Ecto neural progenitor cell (in vitro differentiated cells): ENCODE data around the gene CREB5.
"Not testable (repeated sequence)": the region's sequence is repeated elsewhere in the genome, so short reads cannot be mapped to it uniquely, and the experiment has no call there.

Experiments used
- DNase-seq: peaks from one replicate; pipeline ENCODE4 v3.0.0-alpha.2; 2018; ENCODE audit warnings: low spot score

Gene CREB5

DNA sequence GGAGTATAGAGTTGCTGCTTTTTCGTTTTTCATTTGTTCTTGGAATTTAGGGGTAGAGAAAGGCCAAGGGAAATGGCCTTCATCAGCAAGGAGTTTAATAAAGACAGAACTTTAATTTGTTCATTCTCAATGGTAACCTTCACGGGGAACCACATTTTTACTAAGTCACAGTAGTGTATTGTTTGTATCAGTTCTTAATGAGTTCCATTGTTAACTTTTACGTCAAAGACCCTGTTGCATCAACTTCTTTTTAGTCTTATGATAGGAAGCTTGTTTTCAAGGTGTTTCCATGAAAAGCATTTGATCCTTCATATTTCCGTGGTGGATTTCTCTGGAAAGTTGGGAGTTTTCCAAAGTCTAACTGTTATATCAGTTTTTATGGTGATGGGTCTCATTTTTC, 169.9 kb downstream of the CREB5 start:
- no peak for DNase-seq

DNA sequence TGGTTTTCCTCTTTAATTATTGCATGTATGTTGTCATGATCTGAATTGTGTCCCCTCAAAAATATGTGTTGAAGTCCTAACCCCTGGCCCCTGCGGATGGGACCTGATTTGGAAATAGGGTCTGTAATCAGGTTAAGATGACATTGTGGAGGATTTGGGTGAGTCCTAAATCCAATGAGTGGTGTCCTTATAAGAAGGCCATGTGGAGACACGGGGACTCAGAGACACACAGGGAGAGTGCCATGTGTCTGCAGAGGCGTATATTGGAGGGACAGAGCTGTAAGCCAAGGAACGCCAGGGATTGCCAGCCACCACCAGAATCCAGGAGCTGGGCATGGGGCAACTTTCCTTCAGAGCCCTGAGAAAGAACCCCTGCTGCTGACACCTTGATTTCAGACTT, 171.9 kb downstream of the CREB5 start:
- DNase-seq, result no peak

GRCh38 chr7:28586736-28587135, 174.4 kb downstream of the CREB5 start:
- DNase-seq, result no peak

GRCh38 chr7:28587211-28587610, 174.9 kb downstream of the CREB5 start:
- DNase-seq, result no peak

- no peak for DNase-seq
Observed at GRCh38 chr7:28588602-28589001, 176.3 kb downstream of the CREB5 start.

- no peak for DNase-seq
Observed at GRCh38 chr7:28591041-28591674, 178.8 kb downstream of the CREB5 start.

DNA sequence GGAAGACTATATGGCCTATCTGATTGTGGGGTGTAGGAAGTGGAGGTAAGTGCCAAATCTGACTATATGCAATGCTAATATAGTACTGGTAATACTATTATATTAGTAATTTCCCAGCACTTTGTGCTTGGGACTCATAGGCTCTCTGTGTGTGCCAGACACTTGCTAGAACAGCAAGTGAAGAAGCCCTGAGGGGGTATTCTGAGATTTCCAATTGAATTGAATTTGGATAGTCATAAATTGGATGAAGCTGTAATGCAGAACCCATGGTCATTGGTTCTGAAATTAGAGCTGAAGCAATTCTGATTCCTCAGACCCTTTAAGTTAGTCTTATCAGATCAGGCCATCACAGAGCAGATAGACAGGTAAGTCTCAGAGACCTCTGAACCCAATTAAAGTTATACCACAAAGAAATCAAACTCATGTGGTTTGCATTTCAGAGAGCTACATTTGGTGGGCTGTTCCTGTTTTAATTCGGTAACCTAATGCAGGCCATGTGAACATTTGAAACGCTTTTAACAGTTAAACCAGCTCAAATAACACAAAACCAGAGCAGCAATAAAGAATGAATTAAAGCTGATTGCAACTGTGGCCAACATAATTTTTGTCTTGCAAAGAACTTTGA, 179.5 kb downstream of the CREB5 start:
- DNase-seq, result no peak

- DNase-seq, result no peak
Observed at GRCh38 chr7:28592861-28593260, 180.5 kb downstream of the CREB5 start.

GRCh38 chr7:28595076-28595475, 182.8 kb downstream of the CREB5 start:
- no peak for DNase-seq

GRCh38 chr7:28595801-28596200, 183.5 kb downstream of the CREB5 start:
- no peak for DNase-seq

DNA sequence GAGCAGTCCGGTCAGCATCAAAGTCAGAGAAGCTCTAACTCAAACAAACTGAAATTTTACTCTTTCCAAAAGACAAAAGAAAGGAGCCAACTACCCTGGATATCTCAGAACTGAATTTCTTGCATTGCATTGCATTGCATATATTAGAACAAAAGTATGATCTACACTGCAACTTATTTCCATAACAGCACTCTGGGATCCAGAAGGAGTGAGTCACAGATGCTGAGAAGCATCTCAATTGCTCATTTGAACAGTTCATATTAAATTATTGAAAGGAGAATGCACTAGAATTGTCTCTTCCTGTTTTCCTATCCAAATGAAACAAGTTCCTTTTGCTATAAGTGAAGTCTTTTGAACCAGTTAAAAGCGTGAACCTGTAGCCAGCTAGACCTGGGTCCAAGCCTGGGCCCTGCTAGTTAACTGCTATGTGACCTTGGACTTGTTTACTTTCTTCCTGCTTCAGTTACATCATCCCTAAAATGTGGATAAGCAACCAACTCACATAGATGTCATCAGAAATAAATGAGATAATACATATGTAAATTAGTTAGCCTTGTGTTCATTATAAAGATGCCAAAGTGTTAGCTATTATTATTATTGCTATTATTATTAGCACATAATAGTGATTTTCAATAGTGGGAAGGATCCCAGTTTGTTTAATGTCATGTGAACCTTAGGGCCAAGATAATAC, 184.1 kb downstream of the CREB5 start:
- no peak for DNase-seq

DNA sequence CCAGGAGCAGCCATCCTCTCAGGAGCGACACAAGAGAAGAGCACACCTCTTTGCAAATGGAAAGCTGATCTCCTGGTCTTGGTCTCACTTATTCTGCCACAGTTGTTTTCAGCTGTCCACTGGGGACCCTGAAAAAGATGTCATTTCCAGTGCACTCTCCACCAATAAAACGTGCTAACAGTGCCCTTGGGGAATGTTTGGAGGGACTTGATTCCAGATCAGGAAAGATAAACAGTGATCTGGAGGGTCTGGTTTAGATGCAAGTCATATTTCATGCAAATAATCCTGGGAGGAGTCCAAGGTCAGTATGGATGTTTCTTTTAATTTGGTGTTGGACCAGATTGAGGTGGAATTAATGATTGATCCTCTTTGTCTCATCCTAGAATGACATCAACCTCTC, 185.0 kb downstream of the CREB5 start:
- DNase-seq, result no peak

GRCh38 chr7:28598037-28598436, 185.7 kb downstream of the CREB5 start:
- DNase-seq, result not testable (repeated sequence)

DNA sequence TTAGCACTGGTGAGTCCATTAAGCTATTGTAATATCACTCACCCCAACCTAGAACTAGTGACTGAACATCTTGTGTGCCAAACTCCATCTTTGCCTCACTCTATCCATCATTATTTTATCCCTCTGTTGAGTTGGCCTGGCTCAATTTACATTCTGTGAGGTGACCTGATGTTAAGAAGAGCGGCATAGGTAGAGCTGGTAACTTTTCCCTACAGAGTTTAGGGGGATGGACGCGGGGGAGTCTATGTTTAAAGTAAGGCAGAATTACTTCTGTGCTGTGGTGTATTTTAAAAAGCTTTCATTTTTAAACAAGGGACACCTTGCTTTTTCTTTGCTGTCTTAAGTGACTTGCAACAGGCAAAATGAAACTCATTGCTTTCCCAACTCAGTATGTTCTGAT, 186.3 kb downstream of the CREB5 start:
- no peak for DNase-seq

- no peak for DNase-seq
Observed at GRCh38 chr7:28599411-28599810, 187.1 kb downstream of the CREB5 start.

DNA sequence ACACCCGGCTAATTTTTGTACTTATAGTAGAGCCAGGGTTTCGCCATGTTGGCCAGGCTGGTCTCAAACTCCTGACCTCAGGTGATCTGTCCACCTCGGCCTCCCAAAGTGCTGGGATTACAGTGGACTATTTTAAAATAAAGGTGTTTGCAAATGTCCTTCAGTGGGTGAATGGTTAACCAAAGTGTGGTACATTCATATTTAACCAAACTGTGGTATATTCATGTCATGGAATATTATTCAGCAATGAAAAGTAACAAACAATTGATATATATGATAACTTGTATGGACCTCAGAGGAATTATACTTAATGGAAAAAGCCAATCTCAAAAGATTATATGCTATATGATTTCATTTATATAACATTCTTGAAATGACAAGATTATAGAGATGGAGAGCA, 190.0 kb downstream of the CREB5 start:
- DNase-seq, result no peak

- no peak for DNase-seq
Observed at GRCh38 chr7:28605427-28606085, 193.2 kb downstream of the CREB5 start.

DNA sequence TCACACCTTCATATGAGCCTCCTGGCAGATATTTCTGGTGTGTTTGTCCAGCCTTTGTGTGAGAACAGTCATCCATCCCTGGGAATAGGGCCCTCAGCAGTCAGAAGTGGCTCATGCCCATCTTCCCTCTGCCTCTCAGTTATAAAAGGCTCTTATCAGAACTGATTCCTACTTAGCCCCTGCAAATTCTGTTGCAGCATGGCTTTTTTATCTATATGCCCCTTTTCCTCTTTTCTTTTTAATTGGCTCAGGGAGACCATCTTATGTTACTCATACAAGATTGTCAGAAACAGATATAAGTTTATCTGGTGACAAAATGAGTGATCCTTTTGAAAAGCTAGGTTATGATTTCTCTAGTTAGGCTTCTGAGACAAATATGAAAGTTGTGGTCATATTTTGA, 194.1 kb downstream of the CREB5 start:
- DNase-seq, result no peak

DNA sequence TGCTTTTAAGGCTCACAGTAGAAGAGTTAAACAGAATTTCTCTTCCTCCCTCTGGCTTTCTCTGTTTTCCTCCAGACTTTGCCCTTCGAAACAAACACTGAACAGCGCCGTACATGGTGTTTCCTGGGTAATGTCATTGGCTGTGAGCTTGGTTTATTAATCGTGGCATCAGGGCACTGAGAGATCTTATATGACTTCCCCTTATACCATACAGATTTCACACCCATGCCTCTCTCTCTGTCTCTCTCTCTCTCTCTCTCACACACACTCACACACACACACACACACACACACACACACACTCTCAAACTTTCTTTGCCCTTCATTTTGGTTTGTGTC, 195.5 kb downstream of the CREB5 start:
- DNase-seq, result no peak

GRCh38 chr7:28608237-28608656, 195.9 kb downstream of the CREB5 start:
- no peak for DNase-seq

GRCh38 chr7:28608731-28609130, 196.4 kb downstream of the CREB5 start:
- no peak for DNase-seq

DNA sequence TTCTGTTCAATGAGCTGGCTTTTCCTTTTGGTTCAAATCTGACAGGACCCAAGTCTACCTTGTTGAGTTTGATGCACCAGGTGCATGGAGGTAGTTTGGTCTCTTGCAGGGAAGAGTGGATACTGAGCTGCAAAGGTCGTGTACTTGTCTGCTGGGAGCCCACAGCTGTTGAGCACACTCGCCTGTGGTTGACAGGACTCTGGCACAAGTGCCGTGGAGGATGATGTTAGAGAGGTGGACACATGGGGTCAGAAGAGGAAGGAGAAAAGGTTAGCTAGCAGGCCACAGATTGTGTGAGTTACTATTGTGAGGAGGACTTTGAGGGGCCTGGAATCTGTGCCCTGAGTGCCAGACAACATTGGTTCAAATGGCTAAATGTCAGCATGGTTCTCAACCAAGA, 197.3 kb downstream of the CREB5 start:
- DNase-seq, result no peak

- DNase-seq, result not testable (repeated sequence)
Observed at GRCh38 chr7:28611399-28611897, 199.1 kb downstream of the CREB5 start.
